HepG2 (cell line): ENCODE measurements around the gene HMCN1. TPM values are rescaled to one million over a fixed set of nuclear protein-coding genes. Genes with fewer than 3 reads are reported as not detected.

ENCODE experiments used
- ATAC-seq: fragments of 200-7000 bp; cut with Tn5 transposase; 3 replicates; pipeline ENCODE4 v1.9.1; 2020; ENCODE audit warnings: mild to moderate bottlenecking, moderate library complexity
- BruUV-seq: library from RNA; stranded (reverse); fragments of 400-500 nt; replicated peaks from 2 replicates; lab custom pipeline; 2021; lab: Mats Ljungman, UMichigan
- CTCF ChIA-PET: fragments of 300-600 bp; formaldehyde crosslinking; extraction: SDS; loops from one replicate; lab custom pipeline; 2021; ENCODE audit warnings: low total read pairs, inconsistent platforms, low intra/inter-chr PET ratio; lab: Yijun Ruan, JAX
- POLR2A ChIA-PET: fragments of 350-600 bp; sonication (Branson Sonifier 250); formaldehyde crosslinking; loops from one replicate; lab custom pipeline; 2020; ENCODE audit warnings: antibody characterized with exemption, inconsistent platforms; lab: Yijun Ruan, JAX
- DNase-seq: peaks from one replicate; pipeline ENCODE4 v3.0.0-alpha.2; 2015; ENCODE audit warnings: low spot score
- FAIRE-seq: peaks from 3 replicates; lab custom pipeline; 2011; peaks lifted over from hg19 to GRCh38; lab: Jason Lieb, UNC
- H2AFZ ChIP-seq: one replicate; pipeline ENCODE4 v1.6.1; 2011; ENCODE audit warnings: low read length, inconsistent platforms
- H3K27ac ChIP-seq: fragments of 300-600 bp; 3 replicates; pipeline ENCODE4 v1.8.0; 2011; ENCODE audit warnings: mixed run types, mild to moderate bottlenecking, mixed read lengths, low read length, inconsistent platforms; ENCODE audit not compliant: insufficient read depth; ENCODE audit errors: extremely low read length
- H3K27me3 ChIP-seq, 2 experiments: fragments of 200-600 bp in 1 of 2; 2 replicates in 1 of 2; 3 replicates in 1 of 2; pipeline versions ENCODE4 v1.6.0 to v1.8.0; 2011; ENCODE audit warnings: low read length in 2 of 2, mild to moderate bottlenecking in 2 of 2, moderate library complexity in 2 of 2, inconsistent platforms in 1 of 2; ENCODE audit not compliant: insufficient read depth in 2 of 2, control insufficient read depth in 1 of 2
- H3K36me3 ChIP-seq, 2 experiments: fragments of 200-600 bp in 1 of 2; replicated peaks in 1 of 2; 2 replicates in 1 of 2; 3 replicates in 1 of 2; pipeline versions ENCODE4 v1.5.1 to v1.8.0; 2011; ENCODE audit warnings: low read length in 2 of 2, inconsistent platforms in 1 of 2; ENCODE audit not compliant: insufficient read depth in 2 of 2, control insufficient read depth in 1 of 2
- H3K4me1 ChIP-seq: 2 replicates; pipeline ENCODE4 v1.5.1; 2012; ENCODE audit warnings: low read length, inconsistent platforms; ENCODE audit not compliant: insufficient read depth
- H3K4me2 ChIP-seq: 2 replicates; pipeline ENCODE4 v1.6.0; 2011; ENCODE audit warnings: low read depth, low read length, inconsistent platforms
- H3K4me3 ChIP-seq, 3 experiments: fragments of 200-600 bp in 1 of 3; sonication (generic), shearing (Covaris generic) in 1 of 3; replicated peaks in 1 of 3; 2 replicates each; pipeline ENCODE4 v1.5.1; 2011 to 2016; ENCODE audit warnings: low read length in 3 of 3, inconsistent platforms in 2 of 3, low read depth in 2 of 3, mild to moderate bottlenecking in 2 of 3, control low read depth in 1 of 3, mixed read lengths in 1 of 3; ENCODE audit not compliant: insufficient read depth in 1 of 3
- H3K79me2 ChIP-seq: one replicate; pipeline ENCODE4 v1.6.1; 2011; ENCODE audit warnings: low read length, inconsistent platforms; ENCODE audit not compliant: insufficient read depth
- H3K9ac ChIP-seq: 2 replicates; pipeline ENCODE4 v1.6.0; 2011; ENCODE audit warnings: mild to moderate bottlenecking, low read depth, low read length, inconsistent platforms; ENCODE audit not compliant: insufficient read depth
- H3K9me3 ChIP-seq: 2 replicates; pipeline ENCODE4 v1.5.1; 2012; ENCODE audit warnings: mild to moderate bottlenecking, low read length
- H4K20me1 ChIP-seq: 2 replicates; pipeline ENCODE4 v1.6.0; 2011; ENCODE audit warnings: inconsistent platforms, mild to moderate bottlenecking, low read length, moderate library complexity; ENCODE audit not compliant: insufficient read depth
- ATAD3A ChIP-seq: sonication (generic); formaldehyde crosslinking; IDR thresholded peaks from 2 replicates; pipeline ENCODE4 v1.4.0; 2020; ENCODE audit warnings: missing genetic modification reagents
- CAMTA2 ChIP-seq: sonication (generic); formaldehyde crosslinking; IDR thresholded peaks from 2 replicates; pipeline ENCODE4 v1.4.0; 2020; ENCODE audit warnings: mild to moderate bottlenecking, missing genetic modification reagents, borderline replicate concordance
- HNRNPLL ChIP-seq: fragments of 200-400 bp; formaldehyde crosslinking; IDR thresholded peaks from 2 replicates; pipeline ENCODE4 v1.6.1; 2017; ENCODE audit warnings: mild to moderate bottlenecking, low read depth, low read length; ENCODE audit not compliant: poor library complexity, severe bottlenecking
- MED8 ChIP-seq: sonication (generic); formaldehyde crosslinking; IDR thresholded peaks from 2 replicates; pipeline ENCODE4 v1.8.1; 2023; ENCODE audit warnings: mild to moderate bottlenecking, missing genetic modification reagents; ENCODE audit not compliant: insufficient replicate concordance
- PRPF4 ChIP-seq: fragments of 200-400 bp; formaldehyde crosslinking; IDR thresholded peaks from 2 replicates; pipeline ENCODE4 v1.6.1; 2016; ENCODE audit warnings: low read length, low read depth; ENCODE audit not compliant: poor library complexity, severe bottlenecking
- RAD51 ChIP-seq: fragments of 450-650 bp; IDR thresholded peaks from 2 replicates; pipeline ENCODE4 v1.6.1; 2016; ENCODE audit warnings: borderline replicate concordance
- ZNF292 ChIP-seq: sonication (generic); formaldehyde crosslinking; IDR thresholded peaks from 2 replicates; pipeline ENCODE4 v1.8.1; 2022; ENCODE audit warnings: mild to moderate bottlenecking, low read depth, missing genetic modification reagents, borderline replicate concordance
- ZNF550 ChIP-seq: sonication (generic); formaldehyde crosslinking; IDR thresholded peaks from 2 replicates; pipeline ENCODE4 v1.4.0; 2020; ENCODE audit warnings: mild to moderate bottlenecking, missing genetic modification reagents, borderline replicate concordance
- ZNF629 ChIP-seq: sonication (generic); formaldehyde crosslinking; conservative IDR thresholded peaks from 2 replicates; pipeline ENCODE4 v1.5.0; 2020; ENCODE audit warnings: missing genetic modification reagents
- ZNF652 ChIP-seq: IDR thresholded peaks from 2 replicates; pipeline ENCODE4 v1.6.1; 2016; ENCODE audit warnings: low read depth, borderline replicate concordance
- ZNF768 ChIP-seq: sonication (generic); formaldehyde crosslinking; IDR thresholded peaks from 2 replicates; pipeline ENCODE4 v1.4.0; 2020; ENCODE audit warnings: missing genetic modification reagents
- WGBS: methylation state at CpG from one replicate; pipeline ENCODE4 v1.1.6; 2017; ENCODE audit warnings: low lambda C conversion rate; 5-methylcytosine and 5-hydroxymethylcytosine counted together
- in situ Hi-C: cut with HindIII; loops from 2 replicates; pipeline ENCODE4 v1.10.0; 2017; ENCODE audit warnings: low pct_unique_long_range_greater_than_20kb; ENCODE audit not compliant: extremely low pct_ligation_motif_present
- intact Hi-C: fragments of 100-400 bp; cut with micrococcal nuclease; formaldehyde crosslinking; loops from one replicate; pipeline ENCODE4 v1.10.0; 2022; ENCODE audit not compliant: unreplicated experiment
- polyA plus RNA-seq, 8 experiments: library from polyadenylated mRNA; depleted of rRNA in 3 of 8; stranded (reverse) in 7 of 8; unstranded in 1 of 8; fragments of >200 nt; fragmentation: Illumina TruSeq in 4 of 8; extraction: Trizol in 4 of 8; gene quantifications; 2 replicates each; pipeline versions ENCODE4 v1.2.1 to v1.2.3, GENCODE V29; 2011 to 2016; ENCODE audit warnings: low read depth in 4 of 8, missing spikeins in 1 of 8, mixed read lengths in 1 of 8; ENCODE audit not compliant: insufficient read depth in 1 of 8
- total RNA-seq, 5 experiments: library from RNA; depleted of rRNA; stranded (reverse); fragments of >200 nt; fragmentation: Illumina TruSeq; extraction: Trizol; gene quantifications; 2 replicates each; pipeline ENCODE4 v1.2.3, GENCODE V29; 2016; ENCODE audit warnings: low read depth in 1 of 5
- TF ChIP-seq, protein P1 (sequence below): IDR thresholded peaks from 2 replicates; pipeline ENCODE4 v1.6.1; 2018; ENCODE audit warnings: missing genetic modification reagents
- TF ChIP-seq, protein P2 (sequence below): sonication (generic); formaldehyde crosslinking; IDR thresholded peaks from 2 replicates; pipeline ENCODE4 v1.4.0; 2020; ENCODE audit warnings: mild to moderate bottlenecking, missing genetic modification reagents
- TF ChIP-seq, protein P3 (sequence below): sonication (generic); formaldehyde crosslinking; IDR thresholded peaks from 2 replicates; pipeline ENCODE4 v1.5.0; 2020; ENCODE audit warnings: mild to moderate bottlenecking, missing genetic modification reagents
- TF ChIP-seq, protein P4 (sequence below): sonication (generic); formaldehyde crosslinking; IDR thresholded peaks from 2 replicates; pipeline ENCODE4 v1.5.1; 2020; ENCODE audit warnings: mild to moderate bottlenecking, missing genetic modification reagents, moderate library complexity

Gene HMCN1
- total and polyA plus RNA-seq, 2 of the 13 experiments (the other 11 are each of a cell fraction or from before 2014, with no cell fraction given), result 0.03 TPM; not detected in 1

DNA sequence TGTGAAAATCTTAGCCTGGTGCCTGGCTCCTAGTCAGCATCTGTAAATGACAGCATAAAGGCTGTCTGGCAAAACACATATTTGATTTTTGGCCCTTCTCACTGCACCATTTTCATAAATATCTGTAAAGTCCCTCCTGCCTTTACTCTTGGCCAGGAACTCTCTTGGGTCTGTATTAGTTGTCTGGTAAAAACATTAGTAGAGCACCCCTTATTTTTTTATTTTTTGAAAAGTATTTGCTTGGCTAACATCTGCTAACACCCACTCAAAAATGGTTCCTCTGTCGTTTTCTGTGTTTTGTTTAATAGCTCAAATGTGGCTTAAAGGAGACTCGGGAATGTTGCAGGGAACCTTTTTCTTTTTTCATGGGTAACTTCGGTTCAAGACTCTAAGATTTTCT lies 293.4 kb downstream of the HMCN1 start:
- no peak overlapping the region for H2AFZ ChIP-seq
- intact Hi-C loops, result no loop called here
- ATAC-seq (no peak), DNase-seq (no peak), FAIRE-seq (no peak)
- no peaks in the 10 kb centered on the region for H3K4me1 ChIP-seq
- H3K9me3 ChIP-seq, result no peaks in the 10 kb centered on the region
- 0% methylated on average over 3 of the region's 3 CpGs for WGBS
- in situ Hi-C loops, result no loop called here
- no peak overlapping the region for H3K27ac ChIP-seq
- H3K4me2 ChIP-seq, result no peak overlapping the region
- no peaks in the 10 kb centered on the region for H4K20me1 ChIP-seq
- BruUV-seq, result no TSS peak
- no peak overlapping the region for H3K9ac ChIP-seq
- POLR2A ChIA-PET, result no interaction called here
- no peak overlapping the region for H3K4me3 ChIP-seq
- H3K36me3 ChIP-seq, result no peaks in the 10 kb centered on the region
- H3K27me3 ChIP-seq, result no peaks in the 10 kb centered on the region
- CTCF ChIA-PET, result no interaction called here
- H3K79me2 ChIP-seq, result no peaks in the 10 kb centered on the region
- TF ChIP-seq ZNF652 (CRISPR knock-in tag) (no peak), CAMTA2 (no peak), ZNF550 (CRISPR knock-in tag) (no peak), ZNF768 (no peak), MED8 (CRISPR knock-in tag) (no peak), HNRNPLL (no peak), RAD51 (no peak), ATAD3A (CRISPR knock-in tag) (no peak), PRPF4 (no peak), ZNF629 (no peak), ZNF292 (no peak)
- TF ChIP-seq, protein P1, sequence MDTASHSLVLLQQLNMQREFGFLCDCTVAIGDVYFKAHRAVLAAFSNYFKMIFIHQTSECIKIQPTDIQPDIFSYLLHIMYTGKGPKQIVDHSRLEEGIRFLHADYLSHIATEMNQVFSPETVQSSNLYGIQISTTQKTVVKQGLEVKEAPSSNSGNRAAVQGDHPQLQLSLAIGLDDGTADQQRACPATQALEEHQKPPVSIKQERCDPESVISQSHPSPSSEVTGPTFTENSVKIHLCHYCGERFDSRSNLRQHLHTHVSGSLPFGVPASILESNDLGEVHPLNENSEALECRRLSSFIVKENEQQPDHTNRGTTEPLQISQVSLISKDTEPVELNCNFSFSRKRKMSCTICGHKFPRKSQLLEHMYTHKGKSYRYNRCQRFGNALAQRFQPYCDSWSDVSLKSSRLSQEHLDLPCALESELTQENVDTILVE, result no peak
- TF ChIP-seq, protein P2, sequence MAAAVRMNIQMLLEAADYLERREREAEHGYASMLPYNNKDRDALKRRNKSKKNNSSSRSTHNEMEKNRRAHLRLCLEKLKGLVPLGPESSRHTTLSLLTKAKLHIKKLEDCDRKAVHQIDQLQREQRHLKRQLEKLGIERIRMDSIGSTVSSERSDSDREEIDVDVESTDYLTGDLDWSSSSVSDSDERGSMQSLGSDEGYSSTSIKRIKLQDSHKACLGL (CRISPR knock-in tag), result no peak
- TF ChIP-seq, protein P3, sequence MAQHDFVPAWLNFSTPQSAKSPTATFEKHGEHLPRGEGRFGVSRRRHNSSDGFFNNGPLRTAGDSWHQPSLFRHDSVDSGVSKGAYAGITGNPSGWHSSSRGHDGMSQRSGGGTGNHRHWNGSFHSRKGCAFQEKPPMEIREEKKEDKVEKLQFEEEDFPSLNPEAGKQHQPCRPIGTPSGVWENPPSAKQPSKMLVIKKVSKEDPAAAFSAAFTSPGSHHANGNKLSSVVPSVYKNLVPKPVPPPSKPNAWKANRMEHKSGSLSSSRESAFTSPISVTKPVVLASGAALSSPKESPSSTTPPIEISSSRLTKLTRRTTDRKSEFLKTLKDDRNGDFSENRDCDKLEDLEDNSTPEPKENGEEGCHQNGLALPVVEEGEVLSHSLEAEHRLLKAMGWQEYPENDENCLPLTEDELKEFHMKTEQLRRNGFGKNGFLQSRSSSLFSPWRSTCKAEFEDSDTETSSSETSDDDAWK (CRISPR knock-in tag), result no peak
- TF ChIP-seq, protein P4, sequence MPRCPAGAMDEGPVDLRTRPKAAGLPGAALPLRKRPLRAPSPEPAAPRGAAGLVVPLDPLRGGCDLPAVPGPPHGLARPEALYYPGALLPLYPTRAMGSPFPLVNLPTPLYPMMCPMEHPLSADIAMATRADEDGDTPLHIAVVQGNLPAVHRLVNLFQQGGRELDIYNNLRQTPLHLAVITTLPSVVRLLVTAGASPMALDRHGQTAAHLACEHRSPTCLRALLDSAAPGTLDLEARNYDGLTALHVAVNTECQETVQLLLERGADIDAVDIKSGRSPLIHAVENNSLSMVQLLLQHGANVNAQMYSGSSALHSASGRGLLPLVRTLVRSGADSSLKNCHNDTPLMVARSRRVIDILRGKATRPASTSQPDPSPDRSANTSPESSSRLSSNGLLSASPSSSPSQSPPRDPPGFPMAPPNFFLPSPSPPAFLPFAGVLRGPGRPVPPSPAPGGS (CRISPR knock-in tag), result no peak
